Measurements from ENCODE around the gene MRGPRF.

DNA sequence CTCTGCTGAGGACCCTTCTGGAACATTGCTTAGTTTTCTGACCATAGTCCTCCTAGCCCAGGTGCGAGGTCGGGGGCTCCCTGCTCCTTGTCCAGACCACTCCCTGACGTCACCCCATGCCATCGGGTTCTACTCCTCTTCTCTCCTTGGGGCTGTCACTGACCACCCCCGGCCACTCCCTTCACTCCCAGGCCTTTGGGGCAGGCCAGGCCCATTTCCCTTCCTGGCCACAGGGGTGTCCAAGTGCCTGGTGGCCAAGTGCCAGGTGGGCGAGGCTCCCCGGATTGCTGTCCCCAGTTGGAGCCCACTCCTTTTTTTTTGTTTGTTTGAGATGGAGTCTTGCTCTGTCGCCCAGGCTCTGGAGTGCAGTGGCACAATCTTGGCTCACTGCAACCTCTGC lies 51.8 kb downstream of the MRGPRF start:
- TF ChIP-seq, protein P1, sequence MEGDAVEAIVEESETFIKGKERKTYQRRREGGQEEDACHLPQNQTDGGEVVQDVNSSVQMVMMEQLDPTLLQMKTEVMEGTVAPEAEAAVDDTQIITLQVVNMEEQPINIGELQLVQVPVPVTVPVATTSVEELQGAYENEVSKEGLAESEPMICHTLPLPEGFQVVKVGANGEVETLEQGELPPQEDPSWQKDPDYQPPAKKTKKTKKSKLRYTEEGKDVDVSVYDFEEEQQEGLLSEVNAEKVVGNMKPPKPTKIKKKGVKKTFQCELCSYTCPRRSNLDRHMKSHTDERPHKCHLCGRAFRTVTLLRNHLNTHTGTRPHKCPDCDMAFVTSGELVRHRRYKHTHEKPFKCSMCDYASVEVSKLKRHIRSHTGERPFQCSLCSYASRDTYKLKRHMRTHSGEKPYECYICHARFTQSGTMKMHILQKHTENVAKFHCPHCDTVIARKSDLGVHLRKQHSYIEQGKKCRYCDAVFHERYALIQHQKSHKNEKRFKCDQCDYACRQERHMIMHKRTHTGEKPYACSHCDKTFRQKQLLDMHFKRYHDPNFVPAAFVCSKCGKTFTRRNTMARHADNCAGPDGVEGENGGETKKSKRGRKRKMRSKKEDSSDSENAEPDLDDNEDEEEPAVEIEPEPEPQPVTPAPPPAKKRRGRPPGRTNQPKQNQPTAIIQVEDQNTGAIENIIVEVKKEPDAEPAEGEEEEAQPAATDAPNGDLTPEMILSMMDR (conservative IDR thresholded peaks at IDR 0.05), result no peak
- no peak for TF ChIP-seq EZH2 (IDR thresholded peaks at IDR 0.05; ENCODE audit: low read depth)

All from PC-9 (cell line).